ENCODE results near the gene ZNF691.
"Not testable (repeated sequence)": the region's sequence is repeated elsewhere in the genome, so short reads cannot be mapped to it uniquely, and the experiment has no call there.

The ZNF691 gene
- total RNA-seq = 1.7 to 11.3 reads per million in 2 donors

GRCh38 chr1:42846257-42847110, at the start of gene ZNF691:
Gene ZNF691 (plus strand): TSS chr1:42846613. CDS start chr1:42849659, 3,046 bp downstream.
- DNase-seq = peak; percentile 80

DNA sequence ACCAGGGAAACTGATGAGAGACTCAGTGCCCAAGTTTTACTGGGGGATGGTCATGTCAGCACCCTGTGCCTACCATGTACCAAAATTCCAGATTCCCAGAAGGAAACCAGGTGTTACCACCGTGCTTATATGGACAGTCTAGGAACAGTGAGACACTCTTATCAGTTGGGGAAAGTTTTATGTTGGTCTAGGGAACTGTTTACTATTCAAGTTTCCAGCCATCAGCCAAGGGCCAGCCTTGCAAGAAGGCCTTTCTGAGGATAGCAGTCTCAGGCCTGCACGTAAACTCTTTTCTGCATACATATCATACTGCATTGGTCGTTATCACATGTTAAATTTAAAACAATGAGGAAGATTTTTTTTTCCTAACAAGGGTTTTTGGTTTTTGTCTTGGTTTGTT, 49.0 kb upstream of the ZNF691 start:
- no peak for DNase-seq

DNA sequence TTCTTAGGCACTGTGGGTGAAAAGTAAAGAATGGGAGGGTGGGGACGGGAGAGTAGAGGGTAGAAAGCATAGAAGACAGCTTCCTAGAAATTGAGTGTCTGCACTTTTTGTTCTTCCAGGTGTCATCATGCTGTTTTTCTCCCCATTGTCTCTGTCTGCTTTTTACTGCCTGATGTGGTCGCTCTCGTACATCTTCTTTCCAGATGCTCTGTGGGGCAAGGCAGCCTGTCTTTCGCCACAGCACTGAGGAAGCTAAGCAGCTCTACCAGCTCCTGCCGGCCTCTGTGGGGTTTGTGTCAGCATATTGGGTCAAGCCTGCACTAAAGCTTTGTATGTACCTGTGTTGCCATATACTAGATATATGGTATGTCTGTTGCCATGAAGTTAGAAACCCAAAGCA, 48.4 kb upstream of the ZNF691 start:
- no peak for DNase-seq

- DNase-seq = no peak
These were observed 44.5 kb upstream of the ZNF691 start for GRCh38 chr1:42801832-42802473.

GRCh38 chr1:42806171-42806570, 40.2 kb upstream of the ZNF691 start:
- DNase-seq = no peak

GRCh38 chr1:42806593-42806992, 39.8 kb upstream of the ZNF691 start:
- no peak for DNase-seq

GRCh38 chr1:42807056-42807668, 39.3 kb upstream of the ZNF691 start:
- no peak for DNase-seq

DNA sequence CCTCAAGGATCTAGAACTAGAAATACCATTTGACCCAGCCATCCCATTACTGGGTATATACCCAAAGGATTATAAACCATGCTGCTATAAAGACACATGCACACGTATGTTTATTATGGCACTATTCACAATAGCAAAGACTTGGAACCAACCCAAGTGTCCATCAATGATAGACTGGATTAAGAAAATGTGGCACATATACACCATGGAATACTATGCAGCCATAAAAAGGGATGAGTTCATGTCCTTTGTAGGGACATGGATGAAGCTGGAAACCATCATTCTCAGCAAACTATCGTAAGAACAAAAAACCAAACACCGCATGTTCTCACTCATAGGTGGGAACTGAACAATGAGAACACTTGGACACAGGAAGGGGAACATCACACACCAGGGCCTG, 31.6 kb upstream of the ZNF691 start:
- not testable (repeated sequence) for DNase-seq

GRCh38 chr1:42815941-42816584, 30.4 kb upstream of the ZNF691 start:
- DNase-seq = no peak

GRCh38 chr1:42816585-42817439, 29.6 kb upstream of the ZNF691 start, which contains the start of the genes ERMAP and SVBP:
Gene ERMAP (plus strand): TSS chr1:42817122. CDS start chr1:42830449, 13,327 bp downstream.
Gene SVBP (minus strand): TSS chr1:42817397. CDS start chr1:42816544, 853 bp downstream.
- DNase-seq = peak; percentile 97

- no peak for DNase-seq
These were observed 29.0 kb upstream of the ZNF691 start for GRCh38 chr1:42817440-42817767.

DNA sequence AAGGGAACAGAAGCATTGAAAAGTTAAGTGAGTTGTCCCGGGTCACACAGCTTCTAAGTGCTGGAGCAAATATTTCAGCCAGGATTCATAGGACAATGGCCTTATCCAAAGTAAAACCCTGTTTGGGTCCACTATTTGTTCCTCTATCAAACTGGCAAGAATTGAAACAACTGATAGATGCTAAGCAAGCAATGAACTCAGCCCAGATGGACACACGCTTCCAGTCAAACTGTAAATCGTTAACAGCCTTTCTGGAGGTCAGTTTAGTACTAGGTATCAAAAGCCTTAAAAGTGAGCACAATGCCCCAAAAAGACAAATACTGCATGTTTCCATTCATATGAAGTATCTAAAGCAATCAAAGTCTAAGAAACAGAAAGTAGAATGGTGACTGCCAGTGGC, 28.4 kb upstream of the ZNF691 start:
- no peak for DNase-seq

GRCh38 chr1:42820813-42821212, 25.6 kb upstream of the ZNF691 start:
- no peak for DNase-seq

GRCh38 chr1:42821690-42822089, 24.7 kb upstream of the ZNF691 start:
- no peak for DNase-seq

DNA sequence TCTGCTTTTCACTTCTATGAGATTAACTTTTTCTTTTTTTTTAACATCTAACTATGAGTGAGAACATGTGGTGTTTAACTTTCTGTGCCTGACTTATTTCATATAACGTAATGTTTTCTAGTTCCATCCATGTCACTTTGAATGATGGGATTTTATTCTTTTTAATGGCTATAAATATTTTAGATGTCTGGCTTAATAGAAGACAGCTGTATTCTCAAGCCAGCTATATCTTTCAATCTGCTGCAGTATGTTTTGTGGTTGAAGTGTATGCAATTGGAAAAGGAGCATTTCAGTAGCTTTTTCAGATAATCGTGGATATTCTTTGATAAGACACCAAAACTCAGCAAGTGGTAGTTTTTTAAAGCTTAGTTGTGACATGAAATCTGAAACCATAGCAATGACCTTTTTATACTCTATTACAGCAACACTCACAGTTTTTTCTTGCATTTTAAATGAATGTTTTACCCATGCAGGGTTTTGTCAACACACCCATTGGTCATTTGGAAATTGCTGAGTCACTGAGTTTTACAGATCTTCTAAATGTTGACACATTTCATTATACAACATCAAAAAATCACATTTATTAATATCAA, 23.5 kb upstream of the ZNF691 start:
- DNase-seq = no peak

DNA sequence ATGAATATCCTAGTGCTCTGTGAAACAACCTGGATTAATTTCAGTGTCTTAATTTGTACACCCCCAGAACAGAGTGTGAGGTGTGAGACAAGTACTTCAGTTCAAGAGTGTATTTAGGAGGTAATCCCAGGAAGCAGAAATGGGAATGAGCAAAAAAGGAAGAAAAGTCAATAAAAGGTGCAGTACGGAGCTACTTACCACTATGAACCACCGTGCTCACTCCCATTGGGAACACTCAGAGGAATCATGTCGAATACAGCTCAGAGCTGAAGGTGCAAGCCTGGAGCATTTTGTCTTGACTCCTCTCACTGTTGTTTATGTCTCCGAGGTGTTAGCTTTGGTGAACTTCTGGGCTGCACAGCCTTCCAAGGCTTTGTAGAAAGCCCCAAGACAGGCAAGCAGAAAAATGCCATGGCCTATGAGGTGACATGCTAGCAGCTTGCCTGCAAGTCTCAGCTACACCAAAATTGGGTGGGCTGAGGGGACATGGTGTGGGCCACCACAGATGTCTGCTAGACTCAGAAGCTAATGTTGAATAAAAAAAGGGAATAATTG, 21.9 kb upstream of the ZNF691 start:
- DNase-seq = no peak

DNA sequence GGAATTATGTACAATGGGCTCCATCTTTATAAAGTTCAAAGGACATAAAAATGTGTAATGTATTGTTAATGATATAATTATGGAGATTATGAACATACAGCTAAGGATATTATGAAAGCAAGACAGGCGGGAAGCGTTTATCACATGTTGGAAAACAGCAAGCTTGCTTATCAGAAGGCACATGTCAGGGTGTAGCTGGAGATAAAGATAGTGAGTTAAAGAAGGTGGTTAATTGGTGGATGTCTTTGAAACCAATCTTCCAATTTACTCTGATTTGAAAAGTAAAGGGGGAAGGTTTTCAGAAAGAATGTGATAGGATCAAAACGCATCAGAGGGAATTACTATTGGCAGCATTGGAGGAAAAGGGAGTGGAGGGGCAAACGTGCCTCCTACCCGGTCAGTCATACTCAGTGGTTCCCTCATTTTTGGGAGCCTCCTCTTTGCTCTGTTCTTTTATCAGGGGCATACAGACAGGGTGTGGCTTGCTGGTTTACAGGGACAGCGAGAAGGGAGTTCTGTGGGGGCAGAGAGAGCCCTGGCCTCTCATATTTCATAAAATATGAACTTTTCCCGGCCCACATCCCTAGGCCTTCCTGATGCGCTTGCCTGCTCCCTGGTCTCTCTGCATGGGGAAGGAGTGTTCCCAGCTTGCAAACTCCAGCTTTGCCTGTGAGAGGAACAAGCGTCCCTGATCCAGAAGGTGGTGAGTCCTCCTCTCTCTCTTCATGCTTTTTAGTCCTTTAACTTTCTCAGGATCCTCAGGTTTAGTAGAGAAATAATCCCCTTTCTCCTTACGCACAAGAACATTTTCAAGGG, 21.2 kb upstream of the ZNF691 start:
- DNase-seq = no peak

- no peak for DNase-seq
These were observed 15.8 kb upstream of the ZNF691 start for GRCh38 chr1:42830631-42831030.

- no peak for DNase-seq
These were observed 15.1 kb upstream of the ZNF691 start for GRCh38 chr1:42831273-42831672.

DNA sequence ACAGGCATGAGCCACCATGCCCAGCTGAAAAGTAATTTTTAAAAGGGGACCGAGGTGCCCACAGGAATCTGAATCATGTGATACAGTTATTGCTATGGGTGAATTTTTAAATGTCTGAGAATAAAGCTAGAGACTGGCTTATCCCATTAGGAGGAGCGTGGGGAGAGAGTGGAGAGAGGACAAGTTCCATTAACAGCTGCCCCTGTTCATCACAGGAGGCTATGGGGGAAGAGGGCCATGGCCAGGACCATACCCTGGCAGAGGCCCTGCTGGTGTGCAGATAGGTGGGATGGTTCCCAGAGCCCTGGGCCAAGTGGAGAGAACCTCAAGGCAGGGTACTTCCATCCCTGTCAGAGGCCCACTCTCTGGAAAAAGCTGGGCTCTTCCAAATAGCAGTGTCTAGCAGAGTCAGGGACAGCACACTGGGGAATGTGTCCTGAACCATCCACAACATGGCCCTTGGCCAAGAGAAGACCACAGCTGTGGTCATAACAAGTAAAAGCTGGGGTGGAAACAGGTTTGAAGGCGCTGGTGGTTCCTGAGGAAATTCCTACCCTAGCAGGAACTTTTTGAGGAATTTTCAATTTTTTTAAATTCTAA, 13.7 kb upstream of the ZNF691 start:
- no peak for DNase-seq
